GM12892 (cell line): ENCODE measurements around the gene MYOF.

Experiments used
- POLR2A ChIP-seq: IDR thresholded peaks from 2 replicates; pipeline ENCODE4 v1.6.1; 2011; ENCODE audit warnings: low read depth, low read length, control low read depth
- POLR2AphosphoS5 ChIP-seq: IDR thresholded peaks from 2 replicates; pipeline ENCODE4 v1.6.1; 2011; ENCODE audit warnings: low read depth, low read length, control low read depth
- TAF1 ChIP-seq: IDR thresholded peaks from 2 replicates; pipeline ENCODE4 v1.6.1; 2011; ENCODE audit warnings: low read depth, mild to moderate bottlenecking, control low read depth, low read length, borderline replicate concordance

- TF ChIP-seq TAF1 (no peak), POLR2A (no peak), POLR2AphosphoS5 (no peak)
These were observed 56.3 kb downstream of the MYOF start for GRCh38 chr10:93425861-93426260.
